Glutamatergic neuron (in vitro differentiated cells): Measurements from ENCODE around the gene ASS1. TPM values are rescaled to one million over a fixed set of nuclear protein-coding genes. Genes with fewer than 3 reads are reported as not detected.
A peak's percentile ranks its signal among the peaks of the same experiment; 100 is the strongest.
"Not testable (repeated sequence)": the region's sequence is repeated elsewhere in the genome, so short reads cannot be mapped to it uniquely, and the experiment has no call there.

Source experiments
- DNase-seq: peaks from one replicate; pipeline ENCODE4 v3.0.0; 2022
- H3K27ac Mint-ChIP-seq: one replicate; pipeline ENCODE4 v1.8.0; 2020; ENCODE audit warnings: mild to moderate bottlenecking, mixed read lengths, inconsistent platforms; ENCODE audit not compliant: unreplicated experiment
- H3K27me3 Mint-ChIP-seq: one replicate; pipeline ENCODE4 v1.8.0; 2020; ENCODE audit warnings: mild to moderate bottlenecking, moderate library complexity, mixed read lengths, inconsistent platforms; ENCODE audit not compliant: unreplicated experiment
- H3K36me3 Mint-ChIP-seq: one replicate; pipeline ENCODE4 v1.8.0; 2020; ENCODE audit warnings: mild to moderate bottlenecking, mixed read lengths, inconsistent platforms; ENCODE audit not compliant: unreplicated experiment
- H3K4me1 Mint-ChIP-seq: one replicate; pipeline ENCODE4 v1.8.0; 2020; ENCODE audit warnings: mild to moderate bottlenecking, low read depth, mixed read lengths, inconsistent platforms; ENCODE audit not compliant: unreplicated experiment
- H3K4me3 Mint-ChIP-seq: one replicate; pipeline ENCODE4 v1.8.0; 2020; ENCODE audit warnings: mild to moderate bottlenecking, mixed read lengths, inconsistent platforms; ENCODE audit not compliant: unreplicated experiment
- H3K9me3 Mint-ChIP-seq: one replicate; pipeline ENCODE4 v1.8.0; 2020; ENCODE audit warnings: mild to moderate bottlenecking, moderate library complexity, mixed read lengths, inconsistent platforms; ENCODE audit not compliant: unreplicated experiment
- total RNA-seq: library from RNA; stranded (reverse); fragmentation: NEBNext Ultra II Directional; extraction: Animal tissue kit (Norgen Biotek cat#: 25700); gene quantifications from one replicate; pipeline ENCODE4 v1.2.1, GENCODE V29; 2021; ENCODE audit not compliant: unreplicated experiment
- TF ChIP-seq, protein P1 (sequence below): fragments of 200-600 bp; sonication (generic); IDR thresholded peaks from one replicate; pipeline ENCODE4 v1.5.0; 2021; ENCODE audit not compliant: partially characterized antibody, unreplicated experiment

Gene ASS1
- total RNA-seq, 1 donor from 2014 or later = 31.5 TPM

DNA sequence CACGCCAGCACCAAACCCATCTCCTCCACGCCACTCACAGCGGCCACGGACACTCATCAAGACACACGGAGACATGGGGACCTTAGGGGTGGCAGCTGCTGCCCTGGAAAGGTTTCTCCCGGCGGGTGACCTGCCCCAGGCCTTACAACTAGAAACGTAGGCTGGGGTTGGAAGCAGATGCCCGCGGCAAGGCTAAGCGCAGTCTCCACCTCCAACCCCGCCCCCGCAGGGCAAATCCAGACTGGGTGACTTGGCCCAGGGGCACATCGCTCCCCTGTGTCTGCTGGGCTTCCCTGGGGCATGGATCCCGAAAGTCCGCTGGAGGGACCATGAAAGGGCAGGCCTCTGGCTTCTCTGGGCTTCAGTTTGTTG is 12.0 kb upstream of the ASS1 start:
- TF ChIP-seq, protein P1, sequence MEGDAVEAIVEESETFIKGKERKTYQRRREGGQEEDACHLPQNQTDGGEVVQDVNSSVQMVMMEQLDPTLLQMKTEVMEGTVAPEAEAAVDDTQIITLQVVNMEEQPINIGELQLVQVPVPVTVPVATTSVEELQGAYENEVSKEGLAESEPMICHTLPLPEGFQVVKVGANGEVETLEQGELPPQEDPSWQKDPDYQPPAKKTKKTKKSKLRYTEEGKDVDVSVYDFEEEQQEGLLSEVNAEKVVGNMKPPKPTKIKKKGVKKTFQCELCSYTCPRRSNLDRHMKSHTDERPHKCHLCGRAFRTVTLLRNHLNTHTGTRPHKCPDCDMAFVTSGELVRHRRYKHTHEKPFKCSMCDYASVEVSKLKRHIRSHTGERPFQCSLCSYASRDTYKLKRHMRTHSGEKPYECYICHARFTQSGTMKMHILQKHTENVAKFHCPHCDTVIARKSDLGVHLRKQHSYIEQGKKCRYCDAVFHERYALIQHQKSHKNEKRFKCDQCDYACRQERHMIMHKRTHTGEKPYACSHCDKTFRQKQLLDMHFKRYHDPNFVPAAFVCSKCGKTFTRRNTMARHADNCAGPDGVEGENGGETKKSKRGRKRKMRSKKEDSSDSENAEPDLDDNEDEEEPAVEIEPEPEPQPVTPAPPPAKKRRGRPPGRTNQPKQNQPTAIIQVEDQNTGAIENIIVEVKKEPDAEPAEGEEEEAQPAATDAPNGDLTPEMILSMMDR = no peak
- Mint-ChIP-seq H3K27me3 (peaks cover 3% of the 10 kb centered on the region), H3K4me1 (peaks cover 3% of the 10 kb centered on the region), H3K9me3 (peaks cover 5% of the 10 kb centered on the region), H3K36me3 (no peaks in the 10 kb centered on the region), H3K4me3 (peak overlapping the region; percentile 38), H3K27ac (no peak overlapping the region)
- no peak for DNase-seq

DNA sequence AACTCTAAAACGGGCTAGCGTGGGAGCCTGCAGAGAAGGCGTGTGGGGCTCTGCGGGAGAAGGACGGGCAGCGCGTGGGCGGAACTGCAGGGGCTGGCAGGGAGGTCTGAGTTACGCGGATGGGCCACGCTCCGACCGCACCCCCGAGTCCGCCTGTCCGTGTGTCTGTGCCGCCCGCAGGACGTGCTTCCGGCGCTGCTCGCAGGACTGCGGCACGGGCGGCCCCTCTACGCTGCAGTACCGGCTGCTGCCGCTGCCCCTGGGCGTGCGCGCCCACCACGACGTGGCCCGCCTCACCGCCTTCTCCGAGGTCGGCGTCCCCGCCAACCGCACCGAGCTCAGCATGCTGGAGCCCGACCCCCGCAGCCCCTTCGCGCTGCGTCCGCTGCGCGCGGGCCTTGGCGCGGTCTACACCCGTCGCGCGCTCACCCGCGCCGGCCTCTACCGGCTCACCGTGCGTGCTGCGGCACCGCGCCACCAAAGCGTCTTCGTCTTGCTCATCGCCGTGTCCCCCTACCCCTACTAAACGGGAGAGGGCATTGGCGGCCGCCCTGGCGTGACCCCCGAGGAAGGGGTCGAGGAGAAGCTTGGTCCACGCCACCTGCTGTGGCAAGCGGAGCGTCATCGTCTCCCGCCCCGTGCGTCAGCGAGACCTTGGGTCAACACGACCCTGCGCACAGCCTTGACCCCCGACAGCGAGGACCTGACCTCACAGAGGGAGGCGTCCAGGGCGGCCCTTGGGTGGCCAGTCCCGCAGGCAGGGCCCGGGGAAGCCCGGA is 11.4 kb upstream of the ASS1 start:
- Mint-ChIP-seq H3K4me1 (peaks cover 3% of the 10 kb centered on the region), H3K27ac (no peak overlapping the region), H3K4me3 (peak overlapping the region; percentile 38), H3K9me3 (peaks cover 5% of the 10 kb centered on the region), H3K27me3 (peaks cover 3% of the 10 kb centered on the region), H3K36me3 (no peaks in the 10 kb centered on the region)
- peak; percentile 88 for DNase-seq
- TF ChIP-seq, protein P1 = peak; percentile 90

DNA sequence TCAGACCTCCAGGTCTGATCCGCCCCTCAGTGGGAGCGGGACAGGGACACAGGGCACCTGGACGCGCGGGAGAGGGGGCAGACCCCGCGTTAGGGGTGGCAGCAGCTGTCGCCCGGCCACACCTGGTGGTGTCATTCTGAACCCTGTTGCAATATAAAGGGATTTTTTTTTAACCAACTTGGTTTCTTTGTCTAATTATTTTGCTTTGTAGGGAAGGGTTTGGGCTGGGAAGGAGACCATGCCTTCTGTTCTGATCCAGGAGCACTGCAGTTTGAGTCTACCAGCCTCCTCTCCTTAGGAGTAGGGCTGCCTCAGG is 10.9 kb upstream of the ASS1 start:
- peaks cover 3% of the 10 kb centered on the region for H3K27me3 Mint-ChIP-seq

DNA sequence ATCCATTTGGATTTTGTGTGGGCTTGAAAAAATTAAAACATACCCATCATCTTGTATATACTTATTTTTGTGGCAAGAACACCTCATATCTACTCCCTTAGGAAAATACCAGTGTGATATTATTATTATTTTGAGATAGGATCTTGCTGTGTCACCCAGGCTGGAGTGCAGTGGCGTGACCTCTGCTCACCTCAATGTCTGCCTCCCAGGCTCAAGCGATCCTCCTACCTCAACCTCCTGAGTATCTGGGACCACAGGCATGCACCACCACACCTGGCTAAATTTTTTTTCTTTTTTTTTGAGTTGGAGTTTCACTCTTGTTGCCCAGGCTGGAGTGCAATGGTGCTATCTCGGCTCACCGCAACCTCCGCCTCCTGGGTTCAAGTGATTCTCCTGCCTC is 10.1 kb upstream of the ASS1 start:
- not testable (repeated sequence) for H3K27ac Mint-ChIP-seq, H3K36me3 Mint-ChIP-seq, H3K4me1 Mint-ChIP-seq, H3K9me3 Mint-ChIP-seq, H3K4me3 Mint-ChIP-seq, DNase-seq, H3K27me3 Mint-ChIP-seq

More for the DNA sequence above, 10.9 kb upstream of the ASS1 start:
- Mint-ChIP-seq H3K4me1 (peaks cover 3% of the 10 kb centered on the region), H3K27ac (no peak overlapping the region), H3K4me3 (no peak overlapping the region), H3K36me3 (no peaks in the 10 kb centered on the region), H3K9me3 (peaks cover 5% of the 10 kb centered on the region)
- TF ChIP-seq, protein P1 = no peak
- DNase-seq = no peak

DNA sequence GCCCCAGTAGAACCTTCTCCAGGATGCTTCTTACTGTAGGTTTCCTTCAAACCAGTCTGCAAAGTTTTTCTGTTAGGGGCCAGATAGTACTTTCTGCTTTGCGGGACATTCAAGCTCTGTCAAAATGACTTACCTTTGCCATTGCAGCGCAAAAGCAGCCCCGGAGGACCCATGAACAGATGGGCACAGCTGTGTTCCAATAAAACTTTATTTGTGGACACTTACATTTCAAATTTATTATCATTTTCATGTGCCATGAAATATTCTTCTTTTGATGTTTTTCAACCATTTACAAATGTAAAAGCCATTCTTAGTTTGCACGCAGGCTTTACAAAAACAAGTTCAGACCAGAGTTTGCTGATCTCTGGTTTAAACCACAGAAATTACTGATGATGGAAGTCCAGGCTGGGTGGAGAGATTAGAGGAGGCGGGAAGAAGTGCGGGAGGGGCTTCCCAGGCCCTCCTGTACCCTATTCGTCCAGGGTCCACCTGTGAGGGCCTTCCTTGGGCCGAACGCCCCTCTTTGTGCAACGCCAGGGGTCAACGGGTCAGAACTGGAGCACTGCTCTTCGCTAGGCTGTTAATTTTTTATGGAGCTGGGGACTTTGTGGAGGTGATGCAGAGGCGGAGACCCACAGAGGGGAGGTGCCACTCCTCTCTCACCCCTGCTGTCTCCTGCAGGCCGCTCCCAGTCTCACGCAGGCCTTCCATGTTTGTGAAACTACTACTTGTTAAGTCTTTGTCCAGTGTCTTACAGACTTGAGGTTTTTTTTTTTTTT is 7.6 kb upstream of the ASS1 start:
- peaks cover 17% of the 10 kb centered on the region for H3K36me3 Mint-ChIP-seq
- H3K9me3 Mint-ChIP-seq = peaks cover 5% of the 10 kb centered on the region
- no peak overlapping the region for H3K27ac Mint-ChIP-seq
- TF ChIP-seq, protein P1 = no peak
- DNase-seq = no peak
- no peak overlapping the region for H3K4me3 Mint-ChIP-seq
- H3K27me3 Mint-ChIP-seq = peaks cover 6% of the 10 kb centered on the region
- peaks cover 3% of the 10 kb centered on the region for H3K4me1 Mint-ChIP-seq
